Uterus (tissue), 4 donors: Measurements from ENCODE around the gene RNF146. TPM values are rescaled to one million over a fixed set of nuclear protein-coding genes. Genes with fewer than 3 reads are reported as not detected.

Source experiments
- DNase-seq, 2 donors: peaks; one replicate each; pipeline ENCODE4 v3.0.0-alpha.2; 2019 to 2020
- H3K27ac ChIP-seq, 2 donors: fragments of 200-600 bp; sonication (generic); 1 replicate in 1 of 2; 2 replicates in 1 of 2; pipeline ENCODE4 v1.5.1; 2016 to 2018
- H3K27me3 ChIP-seq, 2 donors: fragments of 200-600 bp; sonication (generic); one replicate each; pipeline ENCODE4 v1.5.1; 2018 to 2019; ENCODE audit warnings: control low read depth in 1 of 2
- H3K36me3 ChIP-seq, 2 donors: fragments of 200-600 bp; sonication (generic); one replicate each; pipeline ENCODE4 v1.5.1; 2019; ENCODE audit warnings: control low read depth in 1 of 2
- H3K4me1 ChIP-seq, 2 donors: fragments of 200-600 bp; sonication (generic); one replicate each; pipeline ENCODE4 v1.5.1; 2018 to 2019; ENCODE audit warnings: control low read depth in 1 of 2
- H3K4me3 ChIP-seq, 2 donors: fragments of 200-600 bp; sonication (generic); 1 replicate in 1 of 2; 2 replicates in 1 of 2; pipeline ENCODE4 v1.5.1; 2018 to 2019; ENCODE audit warnings: mild to moderate bottlenecking in 1 of 2
- H3K9me3 ChIP-seq, 2 donors: fragments of 200-600 bp; sonication (generic); one replicate each; pipeline ENCODE4 v1.5.1; 2019; ENCODE audit warnings: control low read depth in 1 of 2
- POLR2A ChIP-seq, 2 donors: fragments of 450-650 bp; IDR thresholded peaks; one replicate each; pipeline ENCODE4 v1.6.1; 2016; ENCODE audit warnings: antibody characterized with exemption in 2 of 2, mild to moderate bottlenecking in 1 of 2, moderate library complexity in 1 of 2
- intact Hi-C: fragments of 100-400 bp; cut with DNase I; formaldehyde crosslinking; loops from one replicate; pipeline ENCODE4 v1.15.1; 2023; ENCODE audit warnings: low total_unique reads
- total RNA-seq, 4 donors: library from RNA; depleted of rRNA in 3 of 4; stranded (reverse); fragments of >200 nt in 3 of 4; gene quantifications; one replicate each; pipeline versions ENCODE4 v1.1.0 to v1.2.4, GENCODE V29; 2014 to 2023
- TF ChIP-seq, protein P1 (sequence below), 4 experiments: fragments of 200-600 bp in 2 of 4; fragments of 450-650 bp in 2 of 4; sonication (generic) in 2 of 4; IDR thresholded peaks; one replicate each; pipeline ENCODE4 v1.5.1; 2016 to 2019; ENCODE audit warnings: antibody characterized with exemption in 4 of 4, mild to moderate bottlenecking in 2 of 4, moderate library complexity in 1 of 4
- donor health status: DM: yes; HTN: yes; CAD: no.

The RNF146 gene
- total RNA-seq, 4 donors from 2014 or later: 25.9 to 102 (median 57.9) TPM

DNA sequence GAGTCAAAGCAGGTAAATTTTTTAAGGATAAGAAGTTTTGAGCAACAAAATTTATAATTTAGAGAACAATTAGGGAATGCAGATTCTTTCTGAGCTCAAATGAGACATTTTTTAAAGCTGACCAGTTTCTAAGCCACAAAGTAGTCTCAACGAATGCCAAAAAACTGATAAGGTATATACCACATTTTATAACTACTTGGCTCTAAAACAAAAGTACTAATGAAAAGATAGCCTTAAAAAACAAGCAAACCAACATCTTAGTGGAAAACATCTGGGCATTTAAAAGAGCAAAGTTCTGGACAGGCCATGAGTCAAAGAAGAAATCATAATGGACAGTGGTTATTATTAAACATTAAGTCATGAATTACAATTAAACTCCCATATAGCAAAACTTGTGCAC lies 23.2 kb upstream of the RNF146 start:
- intact Hi-C loops: no loop called here
- no peak overlapping the region for H3K4me3 ChIP-seq
- H3K9me3 ChIP-seq: no peaks in the 10 kb centered on the region
- no peak overlapping the region for H3K27ac ChIP-seq
- no peak for DNase-seq
- TF ChIP-seq, protein P1, sequence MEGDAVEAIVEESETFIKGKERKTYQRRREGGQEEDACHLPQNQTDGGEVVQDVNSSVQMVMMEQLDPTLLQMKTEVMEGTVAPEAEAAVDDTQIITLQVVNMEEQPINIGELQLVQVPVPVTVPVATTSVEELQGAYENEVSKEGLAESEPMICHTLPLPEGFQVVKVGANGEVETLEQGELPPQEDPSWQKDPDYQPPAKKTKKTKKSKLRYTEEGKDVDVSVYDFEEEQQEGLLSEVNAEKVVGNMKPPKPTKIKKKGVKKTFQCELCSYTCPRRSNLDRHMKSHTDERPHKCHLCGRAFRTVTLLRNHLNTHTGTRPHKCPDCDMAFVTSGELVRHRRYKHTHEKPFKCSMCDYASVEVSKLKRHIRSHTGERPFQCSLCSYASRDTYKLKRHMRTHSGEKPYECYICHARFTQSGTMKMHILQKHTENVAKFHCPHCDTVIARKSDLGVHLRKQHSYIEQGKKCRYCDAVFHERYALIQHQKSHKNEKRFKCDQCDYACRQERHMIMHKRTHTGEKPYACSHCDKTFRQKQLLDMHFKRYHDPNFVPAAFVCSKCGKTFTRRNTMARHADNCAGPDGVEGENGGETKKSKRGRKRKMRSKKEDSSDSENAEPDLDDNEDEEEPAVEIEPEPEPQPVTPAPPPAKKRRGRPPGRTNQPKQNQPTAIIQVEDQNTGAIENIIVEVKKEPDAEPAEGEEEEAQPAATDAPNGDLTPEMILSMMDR (IDR thresholded peaks at IDR 0.05): no peak
- TF ChIP-seq POLR2A (IDR thresholded peaks at IDR 0.05): no peak
- H3K4me1 ChIP-seq: no peaks in the 10 kb centered on the region
- no peaks in the 10 kb centered on the region for H3K27me3 ChIP-seq
- H3K36me3 ChIP-seq: no peaks in the 10 kb centered on the region

DNA sequence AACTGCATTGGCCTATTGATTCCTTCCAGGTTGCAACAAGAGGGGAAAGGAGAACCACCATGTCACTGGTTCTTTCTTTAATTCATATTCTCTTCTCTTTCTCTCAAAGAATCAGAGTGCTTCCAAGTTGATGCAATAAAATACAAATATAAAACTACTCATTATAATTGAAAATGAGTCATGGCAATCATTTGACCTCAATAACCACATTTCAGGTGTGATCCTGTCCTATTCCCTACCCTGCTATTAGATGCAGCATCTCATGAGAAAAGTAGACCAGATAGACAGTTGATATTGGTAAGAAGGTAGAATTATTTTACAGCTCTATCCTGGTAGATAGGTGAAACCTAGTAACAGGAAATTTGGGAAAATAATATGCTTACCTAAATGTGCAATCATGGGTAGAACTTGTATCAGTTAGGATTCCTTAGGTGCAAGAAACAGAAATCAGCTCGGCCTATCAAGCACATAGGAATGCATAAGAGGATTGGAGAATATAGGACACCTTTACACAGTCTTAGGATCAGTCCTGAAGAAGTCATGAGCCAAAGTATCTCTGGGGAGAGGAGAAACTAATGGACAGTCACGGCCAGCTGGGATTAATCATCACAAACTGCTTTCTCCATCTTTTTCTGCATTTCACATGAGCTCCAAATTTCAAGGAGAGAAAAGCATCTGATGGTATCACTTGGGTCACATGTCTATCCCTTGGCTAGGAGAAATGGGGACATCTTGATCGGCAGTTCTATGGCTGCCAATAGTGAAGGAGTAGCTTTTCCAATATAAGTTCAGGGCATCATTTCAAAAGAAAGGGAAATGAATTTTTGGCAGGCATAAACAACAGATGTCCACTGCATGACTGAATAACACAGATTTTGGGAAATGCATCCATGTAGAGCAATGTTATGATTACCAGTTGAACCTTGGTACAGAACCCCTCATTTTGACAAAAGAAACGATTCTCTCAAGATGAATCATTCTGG lies 19.3 kb upstream of the RNF146 start:
- H3K27ac ChIP-seq: no peak overlapping the region
- H3K36me3 ChIP-seq: no peaks in the 10 kb centered on the region
- H3K27me3 ChIP-seq: no peaks in the 10 kb centered on the region
- no peak for TF ChIP-seq POLR2A (IDR thresholded peaks at IDR 0.05)
- TF ChIP-seq, protein P1 (IDR thresholded peaks at IDR 0.05): no peak
- DNase-seq: no peak
- H3K9me3 ChIP-seq: no peaks in the 10 kb centered on the region
- intact Hi-C loops: no loop called here
- no peak overlapping the region for H3K4me3 ChIP-seq
- no peaks in the 10 kb centered on the region for H3K4me1 ChIP-seq

DNA sequence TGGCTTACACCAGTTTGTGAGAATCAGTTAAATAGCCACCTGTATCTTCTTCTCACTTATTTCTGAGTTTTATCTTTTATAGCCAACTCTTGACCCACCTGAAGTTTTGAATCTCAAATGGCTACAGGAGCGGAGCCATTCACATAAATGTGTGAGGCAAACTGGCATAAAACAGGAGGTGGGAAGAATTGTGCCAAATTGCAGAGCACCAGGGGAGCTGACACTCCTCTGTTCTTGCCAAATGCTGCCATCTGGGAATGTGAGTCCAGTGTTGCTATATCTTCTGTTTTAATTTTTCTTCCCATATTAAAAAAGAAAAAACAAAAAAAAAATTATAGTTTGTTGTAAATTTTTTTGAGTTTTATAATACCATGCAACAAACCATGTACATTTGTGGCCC lies 17.0 kb upstream of the RNF146 start:
- Histone ChIP-seq H3K27me3 (no peaks in the 10 kb centered on the region), H3K27ac (no peak overlapping the region), H3K36me3 (no peaks in the 10 kb centered on the region), H3K4me3 (no peak overlapping the region), H3K9me3 (no peaks in the 10 kb centered on the region), H3K4me1 (no peaks in the 10 kb centered on the region)
- no peak for DNase-seq
- TF ChIP-seq POLR2A (IDR thresholded peaks at IDR 0.05): no peak
- TF ChIP-seq, protein P1 (IDR thresholded peaks at IDR 0.05): no peak
- intact Hi-C loops: no loop called here

DNA sequence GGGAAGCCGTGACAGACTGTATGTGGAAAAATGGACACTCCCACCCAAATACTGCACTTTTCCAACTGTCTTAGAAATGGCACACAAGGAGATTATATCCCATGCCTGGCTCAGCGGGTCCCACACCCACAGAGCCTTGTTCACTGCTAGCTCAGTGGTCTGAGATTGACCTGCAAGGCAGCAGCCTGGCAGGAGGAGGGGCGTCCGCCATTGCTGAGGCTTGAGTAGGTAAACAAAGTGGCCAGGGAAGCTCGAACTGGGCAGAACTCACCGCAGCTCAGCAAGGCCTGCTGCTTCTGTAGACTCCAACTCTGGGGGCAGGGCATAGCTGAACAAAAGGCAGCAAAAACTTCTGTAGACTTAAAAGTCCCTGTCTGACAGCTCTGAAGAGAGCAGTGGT lies 11.4 kb upstream of the RNF146 start:
- Histone ChIP-seq H3K4me3 (no peak overlapping the region), H3K36me3 (no peaks in the 10 kb centered on the region), H3K27ac (no peak overlapping the region), H3K4me1 (no peaks in the 10 kb centered on the region), H3K27me3 (no peaks in the 10 kb centered on the region), H3K9me3 (no peaks in the 10 kb centered on the region)
- intact Hi-C loops: no loop called here
- DNase-seq: no peak
- TF ChIP-seq, protein P1 (IDR thresholded peaks at IDR 0.05): no peak
- no peak for TF ChIP-seq POLR2A (IDR thresholded peaks at IDR 0.05)

DNA sequence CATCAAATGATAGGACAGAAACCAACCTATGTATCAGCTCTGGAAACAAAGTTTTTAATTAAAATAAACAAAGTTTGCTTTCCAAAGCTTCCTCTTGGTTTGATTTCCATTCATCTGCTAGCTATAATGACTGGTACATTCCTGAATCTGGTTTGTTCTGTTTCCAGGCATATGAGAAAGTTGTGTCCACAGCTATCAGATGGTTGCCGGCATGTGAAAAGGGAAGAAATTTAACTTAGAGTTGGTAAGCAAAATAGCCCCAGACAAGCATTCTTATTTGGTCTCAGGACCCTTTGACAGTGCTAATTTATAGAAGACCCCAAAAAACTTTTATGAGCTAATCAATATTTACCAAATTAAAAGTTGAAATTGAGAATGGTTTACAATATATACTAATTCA lies 3.8 kb upstream of the RNF146 start:
- H3K9me3 ChIP-seq: no peaks in the 10 kb centered on the region
- no peak for DNase-seq
- TF ChIP-seq, protein P1 (IDR thresholded peaks at IDR 0.05): no peak
- no peak for TF ChIP-seq POLR2A (IDR thresholded peaks at IDR 0.05)
- no peaks in the 10 kb centered on the region for H3K4me1 ChIP-seq
- H3K27me3 ChIP-seq: no peaks in the 10 kb centered on the region
- no peak overlapping the region for H3K4me3 ChIP-seq
- H3K27ac ChIP-seq: no peak overlapping the region
- intact Hi-C loops: no loop called here
- H3K36me3 ChIP-seq: no peaks in the 10 kb centered on the region
